HepG2 (cell line): ENCODE data around the gene ASIC3. TPM values are rescaled to one million over a fixed set of nuclear protein-coding genes. Genes with fewer than 3 reads are reported as not detected.

Source experiments
- ATAC-seq: fragments of 200-7000 bp; cut with Tn5 transposase; 3 replicates; pipeline ENCODE4 v1.9.1; 2020; ENCODE audit warnings: mild to moderate bottlenecking, moderate library complexity
- BruUV-seq: library from RNA; stranded (reverse); fragments of 400-500 nt; replicated peaks from 2 replicates; lab custom pipeline; 2021; lab: Mats Ljungman, UMichigan
- CTCF ChIA-PET: fragments of 300-600 bp; formaldehyde crosslinking; extraction: SDS; loops from one replicate; lab custom pipeline; 2021; ENCODE audit warnings: low total read pairs, inconsistent platforms, low intra/inter-chr PET ratio; lab: Yijun Ruan, JAX
- POLR2A ChIA-PET: fragments of 350-600 bp; sonication (Branson Sonifier 250); formaldehyde crosslinking; loops from one replicate; lab custom pipeline; 2020; ENCODE audit warnings: antibody characterized with exemption, inconsistent platforms; lab: Yijun Ruan, JAX
- DNase-seq: peaks from one replicate; pipeline ENCODE4 v3.0.0-alpha.2; 2015; ENCODE audit warnings: low spot score
- FAIRE-seq: peaks from 3 replicates; lab custom pipeline; 2011; peaks lifted over from hg19 to GRCh38; lab: Jason Lieb, UNC
- H2AFZ ChIP-seq: one replicate; pipeline ENCODE4 v1.6.1; 2011; ENCODE audit warnings: low read length, inconsistent platforms
- H3K27ac ChIP-seq: fragments of 300-600 bp; 3 replicates; pipeline ENCODE4 v1.8.0; 2011; ENCODE audit warnings: mixed run types, mild to moderate bottlenecking, mixed read lengths, low read length, inconsistent platforms; ENCODE audit not compliant: insufficient read depth; ENCODE audit errors: extremely low read length
- H3K27me3 ChIP-seq, 2 experiments: fragments of 200-600 bp in 1 of 2; 2 replicates in 1 of 2; 3 replicates in 1 of 2; pipeline versions ENCODE4 v1.6.0 to v1.8.0; 2011; ENCODE audit warnings: low read length in 2 of 2, mild to moderate bottlenecking in 2 of 2, moderate library complexity in 2 of 2, inconsistent platforms in 1 of 2; ENCODE audit not compliant: insufficient read depth in 2 of 2, control insufficient read depth in 1 of 2
- H3K36me3 ChIP-seq, 2 experiments: fragments of 200-600 bp in 1 of 2; replicated peaks in 1 of 2; 2 replicates in 1 of 2; 3 replicates in 1 of 2; pipeline versions ENCODE4 v1.5.1 to v1.8.0; 2011; ENCODE audit warnings: low read length in 2 of 2, inconsistent platforms in 1 of 2; ENCODE audit not compliant: insufficient read depth in 2 of 2, control insufficient read depth in 1 of 2
- H3K4me1 ChIP-seq: 2 replicates; pipeline ENCODE4 v1.5.1; 2012; ENCODE audit warnings: low read length, inconsistent platforms; ENCODE audit not compliant: insufficient read depth
- H3K4me2 ChIP-seq: 2 replicates; pipeline ENCODE4 v1.6.0; 2011; ENCODE audit warnings: low read depth, low read length, inconsistent platforms
- H3K4me3 ChIP-seq, 3 experiments: fragments of 200-600 bp in 1 of 3; sonication (generic), shearing (Covaris generic) in 1 of 3; replicated peaks in 1 of 3; 2 replicates each; pipeline ENCODE4 v1.5.1; 2011 to 2016; ENCODE audit warnings: low read length in 3 of 3, inconsistent platforms in 2 of 3, low read depth in 2 of 3, mild to moderate bottlenecking in 2 of 3, control low read depth in 1 of 3, mixed read lengths in 1 of 3; ENCODE audit not compliant: insufficient read depth in 1 of 3
- H3K79me2 ChIP-seq: one replicate; pipeline ENCODE4 v1.6.1; 2011; ENCODE audit warnings: low read length, inconsistent platforms; ENCODE audit not compliant: insufficient read depth
- H3K9ac ChIP-seq: 2 replicates; pipeline ENCODE4 v1.6.0; 2011; ENCODE audit warnings: mild to moderate bottlenecking, low read depth, low read length, inconsistent platforms; ENCODE audit not compliant: insufficient read depth
- H3K9me3 ChIP-seq: 2 replicates; pipeline ENCODE4 v1.5.1; 2012; ENCODE audit warnings: mild to moderate bottlenecking, low read length
- H4K20me1 ChIP-seq: 2 replicates; pipeline ENCODE4 v1.6.0; 2011; ENCODE audit warnings: inconsistent platforms, mild to moderate bottlenecking, low read length, moderate library complexity; ENCODE audit not compliant: insufficient read depth
- BRD4 ChIP-seq: sonication (generic); formaldehyde crosslinking; IDR thresholded peaks from 2 replicates; pipeline ENCODE4 v1.4.0; 2020; ENCODE audit warnings: missing genetic modification reagents
- CCAR2 ChIP-seq: fragments of 200-400 bp; formaldehyde crosslinking; optimal IDR thresholded peaks from 2 replicates; pipeline ENCODE3; 2018; ENCODE audit warnings: low read depth, mild to moderate bottlenecking, low read length, moderate library complexity
- CHCHD3 ChIP-seq: sonication (generic); formaldehyde crosslinking; IDR thresholded peaks from 2 replicates; pipeline ENCODE4 v1.8.0; 2022; ENCODE audit warnings: mild to moderate bottlenecking, missing genetic modification reagents, moderate library complexity
- DRAP1 ChIP-seq: IDR thresholded peaks from 2 replicates; pipeline ENCODE4 v1.6.1; 2016; ENCODE audit warnings: missing genetic modification reagents, missing compliant biosample characterization
- ELF1 ChIP-seq: sonication (generic); formaldehyde crosslinking; IDR thresholded peaks from 2 replicates; pipeline ENCODE4 v1.4.0; 2020; ENCODE audit warnings: missing genetic modification reagents
- HBP1 ChIP-seq: IDR thresholded peaks from 2 replicates; pipeline ENCODE4 v1.6.1; 2016; ENCODE audit warnings: low read depth, control low read depth
- HOXD1 ChIP-seq: sonication (generic); formaldehyde crosslinking; IDR thresholded peaks from 2 replicates; pipeline ENCODE4 v1.5.0; 2020; ENCODE audit warnings: missing genetic modification reagents
- KAT8 ChIP-seq: IDR thresholded peaks from 2 replicates; pipeline ENCODE4 v1.6.1; 2016; ENCODE audit warnings: missing genetic modification reagents, missing compliant biosample characterization
- KDM6A ChIP-seq: IDR thresholded peaks from 2 replicates; pipeline ENCODE4 v1.6.1; 2016; ENCODE audit warnings: low read depth
- MAF1 ChIP-seq: sonication (generic); formaldehyde crosslinking; IDR thresholded peaks from 2 replicates; pipeline ENCODE4 v1.5.0; 2020; ENCODE audit warnings: missing genetic modification reagents, borderline replicate concordance
- MLX ChIP-seq: IDR thresholded peaks from 2 replicates; pipeline ENCODE4 v1.6.1; 2016
- ONECUT2 ChIP-seq: sonication (generic); formaldehyde crosslinking; IDR thresholded peaks from 2 replicates; pipeline ENCODE4 v1.4.0; 2020; ENCODE audit warnings: missing genetic modification reagents
- PHB2 ChIP-seq: fragments of 450-650 bp; IDR thresholded peaks from 2 replicates; pipeline ENCODE4 v1.6.1; 2018; ENCODE audit not compliant: partially characterized antibody
- POLR2AphosphoS5 ChIP-seq: IDR thresholded peaks from 2 replicates; pipeline ENCODE4 v1.6.1; 2012; ENCODE audit warnings: low read depth, low read length
- SP2 ChIP-seq: sonication (generic); formaldehyde crosslinking; IDR thresholded peaks from 2 replicates; pipeline ENCODE4 v1.5.1; 2020; ENCODE audit warnings: mild to moderate bottlenecking, missing genetic modification reagents
- TARDBP ChIP-seq: sonication (generic); formaldehyde crosslinking; IDR thresholded peaks from 2 replicates; pipeline ENCODE4 v1.8.0; 2022; ENCODE audit warnings: mild to moderate bottlenecking, missing genetic modification reagents
- TBX3 ChIP-seq: fragments of 450-650 bp; IDR thresholded peaks from 2 replicates; pipeline ENCODE4 v1.6.1; 2017; ENCODE audit warnings: antibody characterized with exemption, mild to moderate bottlenecking, inconsistent platforms, borderline replicate concordance
- ZBTB14 ChIP-seq: sonication (generic); formaldehyde crosslinking; IDR thresholded peaks from 2 replicates; pipeline ENCODE4 v1.4.0; 2020; ENCODE audit warnings: missing genetic modification reagents
- ZNF124 ChIP-seq: sonication (generic); formaldehyde crosslinking; IDR thresholded peaks from 2 replicates; pipeline ENCODE4 v1.4.0; 2020; ENCODE audit warnings: missing genetic modification reagents
- ZNF256 ChIP-seq: sonication (generic); formaldehyde crosslinking; conservative IDR thresholded peaks from 2 replicates; pipeline ENCODE4 v1.4.0; 2020; ENCODE audit warnings: missing genetic modification reagents
- ZNF552 ChIP-seq: sonication (generic); formaldehyde crosslinking; IDR thresholded peaks from 2 replicates; pipeline ENCODE4 v1.9.0; 2022; ENCODE audit warnings: missing genetic modification reagents, mild to moderate bottlenecking, borderline replicate concordance
- ZNF720 ChIP-seq: sonication (generic); formaldehyde crosslinking; IDR thresholded peaks from 2 replicates; pipeline ENCODE4 v1.4.0; 2020; ENCODE audit warnings: missing genetic modification reagents
- ZNF841 ChIP-seq: sonication (generic); formaldehyde crosslinking; IDR thresholded peaks from 2 replicates; pipeline ENCODE4 v1.8.1; 2023; ENCODE audit warnings: missing genetic modification reagents, borderline replicate concordance
- WGBS: methylation state at CpG from one replicate; pipeline ENCODE4 v1.1.6; 2017; ENCODE audit warnings: low lambda C conversion rate; 5-methylcytosine and 5-hydroxymethylcytosine counted together
- in situ Hi-C: cut with HindIII; loops from 2 replicates; pipeline ENCODE4 v1.10.0; 2017; ENCODE audit warnings: low pct_unique_long_range_greater_than_20kb; ENCODE audit not compliant: extremely low pct_ligation_motif_present
- intact Hi-C: fragments of 100-400 bp; cut with micrococcal nuclease; formaldehyde crosslinking; loops from one replicate; pipeline ENCODE4 v1.10.0; 2022; ENCODE audit not compliant: unreplicated experiment
- polyA plus RNA-seq, 8 experiments: library from polyadenylated mRNA; depleted of rRNA in 3 of 8; stranded (reverse) in 7 of 8; unstranded in 1 of 8; fragments of >200 nt; fragmentation: Illumina TruSeq in 4 of 8; extraction: Trizol in 4 of 8; gene quantifications; 2 replicates each; pipeline versions ENCODE4 v1.2.1 to v1.2.3, GENCODE V29; 2011 to 2016; ENCODE audit warnings: low read depth in 4 of 8, missing spikeins in 1 of 8, mixed read lengths in 1 of 8; ENCODE audit not compliant: insufficient read depth in 1 of 8
- total RNA-seq, 5 experiments: library from RNA; depleted of rRNA; stranded (reverse); fragments of >200 nt; fragmentation: Illumina TruSeq; extraction: Trizol; gene quantifications; 2 replicates each; pipeline ENCODE4 v1.2.3, GENCODE V29; 2016; ENCODE audit warnings: low read depth in 1 of 5

ASIC3 gene
- total and polyA plus RNA-seq, 2 of the 13 experiments (the other 11 are each of a cell fraction or from before 2014, with no cell fraction given), result 0.51 TPM; not detected in 1

GRCh38 chr7:151068069-151068773 is 19.9 kb downstream of the ASIC3 start (continued):
- no peak for TF ChIP-seq MAF1
- TF ChIP-seq ZNF552 (CRISPR knock-in tag), result no peak
- TF ChIP-seq ZNF124 (CRISPR knock-in tag), result no peak
- no peak for TF ChIP-seq PHB2
- no peak for TF ChIP-seq BRD4 (CRISPR knock-in tag)
- TF ChIP-seq SP2, result no peak
- TF ChIP-seq POLR2AphosphoS5, result no peak
- TF ChIP-seq ZNF841 (CRISPR knock-in tag), result no peak
- no peak for TF ChIP-seq HOXD1
- no peak for TF ChIP-seq ZNF720
- TF ChIP-seq ONECUT2 (CRISPR knock-in tag), result no peak
- no peak for TF ChIP-seq DRAP1 (CRISPR knock-in tag)
- TF ChIP-seq KAT8 (CRISPR knock-in tag), result no peak
- no peak for TF ChIP-seq ZNF256 (CRISPR knock-in tag)

- in situ Hi-C loops, result no loop called here
Measured at GRCh38 chr7:151069841-151070573, 21.7 kb downstream of the ASIC3 start.

More at GRCh38 chr7:151069841-151070573, 21.7 kb downstream of the ASIC3 start:
- no peak overlapping the region for H2AFZ ChIP-seq
- FAIRE-seq (no peak), DNase-seq (no peak), ATAC-seq (no peak)
- H3K9ac ChIP-seq, result no peak overlapping the region
- H3K79me2 ChIP-seq, result no peaks in the 10 kb centered on the region
- POLR2A ChIA-PET, result interaction anchor here (2.2 kb wide), 1 partner anchor 11 kb away, joined by 7 read pairs; the partner anchor contains the start of gene FASTK
- WGBS, result 98% methylated on average over 7 of the region's 17 CpGs
- H4K20me1 ChIP-seq, result no peaks in the 10 kb centered on the region
- peaks cover 24 to 80% of the 10 kb centered on the region in 2 experiments for H3K36me3 ChIP-seq
- BruUV-seq, result no TSS peak
- H3K4me2 ChIP-seq, result no peak overlapping the region
- H3K27me3 ChIP-seq, result no peaks in the 10 kb centered on the region
- CTCF ChIA-PET, result no interaction called here
- no peak overlapping the region for H3K4me3 ChIP-seq
- peaks cover 6% of the 10 kb centered on the region; the same call in 1 of the 2 replicates for H3K4me1 ChIP-seq
- H3K27ac ChIP-seq, result no peak overlapping the region
- intact Hi-C loops, result no loop called here
- no peak for TF ChIP-seq MLX (CRISPR knock-in tag)
- no peak for TF ChIP-seq ZBTB14 (CRISPR knock-in tag)
- no peak for TF ChIP-seq CHCHD3 (CRISPR knock-in tag)
- TF ChIP-seq HBP1 (CRISPR knock-in tag), result no peak
- TF ChIP-seq TBX3, result no peak
- no peak for TF ChIP-seq CCAR2
- TF ChIP-seq ELF1 (CRISPR knock-in tag), result no peak
- TF ChIP-seq TARDBP (CRISPR knock-in tag), result no peak
- TF ChIP-seq KDM6A (CRISPR knock-in tag), result no peak
- H3K9me3 ChIP-seq, result no peaks in the 10 kb centered on the region
